Raji (cell line): ENCODE measurements around the gene SPTLC2.

Source experiments
- POLR2A ChIP-seq: IDR thresholded peaks from 2 replicates; pipeline ENCODE4 v1.6.1; 2011; ENCODE audit warnings: low read depth, low read length, control low read depth; ENCODE audit not compliant: insufficient read depth

The SPTLC2 gene

DNA sequence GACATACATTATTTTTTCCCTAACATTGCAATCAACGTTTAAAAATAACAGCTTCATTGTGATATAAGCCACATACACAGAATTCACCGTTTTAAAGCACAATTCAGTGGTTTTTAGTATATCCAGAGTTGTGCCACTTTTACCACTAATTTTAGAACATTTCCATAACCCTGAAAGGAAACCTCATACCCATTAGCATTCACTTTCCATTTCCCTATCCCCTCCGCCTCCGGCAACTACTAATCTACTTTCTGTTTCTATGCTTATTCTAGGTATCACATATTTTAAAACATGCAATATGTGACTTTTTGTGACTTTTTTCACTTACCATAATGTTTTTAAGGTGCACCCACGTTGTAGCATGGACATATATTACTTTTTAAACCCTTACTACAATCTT lies 62.2 kb downstream of the SPTLC2 start:
- no peak for TF ChIP-seq POLR2A

- TF ChIP-seq POLR2A = no peak
Observed at GRCh38 chr14:77549451-77549850, 67.0 kb downstream of the SPTLC2 start.

- no peak for TF ChIP-seq POLR2A
Observed at GRCh38 chr14:77547512-77548180, 68.8 kb downstream of the SPTLC2 start.

DNA sequence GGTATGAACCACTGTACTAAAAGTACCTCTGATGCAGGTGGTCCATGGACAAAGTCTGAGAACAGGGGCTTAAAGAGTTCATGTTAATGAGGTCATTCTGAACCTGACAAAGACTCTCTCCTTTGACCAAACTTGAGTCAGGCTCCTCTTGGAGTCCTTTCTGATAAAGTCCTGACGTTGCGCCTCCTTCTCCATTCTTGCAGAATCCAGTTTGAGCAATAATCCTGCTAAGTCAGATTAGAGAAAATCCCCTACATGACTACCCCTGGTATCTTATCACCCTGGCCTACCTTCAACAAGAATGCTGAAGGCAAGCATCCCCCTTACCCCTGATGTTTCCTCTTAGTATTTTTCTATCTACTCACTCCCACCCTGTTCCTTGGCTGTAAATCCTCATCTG lies 71.9 kb downstream of the SPTLC2 start:
- TF ChIP-seq POLR2A = no peak

- no peak for TF ChIP-seq POLR2A
Observed at GRCh38 chr14:77543637-77544334, 72.7 kb downstream of the SPTLC2 start.

DNA sequence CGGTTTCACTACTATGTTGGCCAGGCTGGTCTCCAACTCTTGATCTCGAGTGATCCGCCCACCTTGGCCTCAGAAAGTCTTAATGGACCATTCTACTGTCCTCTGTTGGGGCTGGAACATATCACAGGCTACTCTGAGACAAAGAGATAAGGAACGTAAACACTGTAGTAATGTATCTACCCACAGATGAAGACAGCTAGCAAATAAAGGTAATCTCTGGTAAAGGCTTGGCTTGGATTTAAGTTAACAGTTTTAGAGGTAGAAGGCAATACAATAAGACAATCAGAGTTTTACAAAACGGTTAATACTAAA lies 73.2 kb downstream of the SPTLC2 start:
- TF ChIP-seq POLR2A = no peak

DNA sequence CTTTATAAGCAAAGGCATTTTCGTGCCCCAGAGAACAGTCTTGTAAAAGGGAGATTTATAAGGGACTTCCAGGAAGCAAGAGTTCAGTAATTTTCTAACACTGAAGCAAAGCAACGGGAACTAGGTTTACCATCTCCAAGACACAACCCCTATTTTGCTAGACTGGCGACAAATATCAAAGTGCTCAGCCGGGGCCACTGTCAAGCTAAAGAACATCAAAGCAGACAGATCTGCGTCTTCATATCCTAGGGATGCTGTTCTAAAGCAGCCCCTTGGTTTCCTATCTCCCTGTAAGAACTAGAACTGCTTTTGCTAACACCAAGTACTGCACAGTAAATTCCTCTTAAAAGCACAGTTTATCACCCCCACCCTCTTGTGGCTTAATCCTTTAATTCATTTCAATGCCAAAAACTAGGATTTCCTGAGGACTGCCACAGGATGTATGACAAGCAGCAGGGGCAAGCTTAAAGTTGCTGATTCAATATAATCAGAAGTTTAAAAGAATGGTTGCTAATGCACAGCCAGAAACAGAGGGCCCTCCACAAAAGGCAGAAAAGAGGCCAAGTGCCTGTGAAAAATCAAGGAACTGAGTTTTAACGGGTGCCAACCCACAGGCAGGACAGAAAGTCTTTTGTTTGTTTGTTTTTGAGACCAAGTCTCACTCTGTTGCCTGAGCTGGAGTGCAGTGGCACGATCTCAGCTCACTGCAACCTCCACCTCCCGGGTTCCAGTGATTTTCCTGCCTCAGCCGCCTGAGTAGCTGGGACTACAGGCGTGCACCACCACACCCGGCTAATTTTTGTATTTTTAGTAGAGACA lies 73.8 kb downstream of the SPTLC2 start:
- no peak for TF ChIP-seq POLR2A

GRCh38 chr14:77541905-77542304 lies 74.5 kb downstream of the SPTLC2 start:
- no peak for TF ChIP-seq POLR2A

DNA sequence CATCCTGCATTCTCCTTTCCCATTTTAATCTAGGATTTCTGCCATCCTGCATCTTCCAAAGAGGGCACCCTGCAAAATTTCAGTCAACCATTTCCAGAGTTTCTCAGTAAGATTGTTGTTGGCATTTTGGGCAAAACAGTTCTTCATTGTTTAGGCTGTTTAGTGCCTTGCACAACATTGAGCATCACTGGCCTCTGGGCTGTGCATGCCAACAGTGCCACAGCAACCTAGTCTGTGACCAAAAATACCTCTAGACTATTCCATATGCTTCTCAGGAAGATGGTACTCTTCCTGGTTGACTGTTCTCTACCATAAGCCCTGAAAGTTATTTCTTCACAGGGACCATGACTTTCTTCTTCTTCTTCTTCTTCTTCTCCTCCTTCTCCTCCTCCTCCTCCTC lies 85.4 kb downstream of the SPTLC2 start:
- no peak for TF ChIP-seq POLR2A

DNA sequence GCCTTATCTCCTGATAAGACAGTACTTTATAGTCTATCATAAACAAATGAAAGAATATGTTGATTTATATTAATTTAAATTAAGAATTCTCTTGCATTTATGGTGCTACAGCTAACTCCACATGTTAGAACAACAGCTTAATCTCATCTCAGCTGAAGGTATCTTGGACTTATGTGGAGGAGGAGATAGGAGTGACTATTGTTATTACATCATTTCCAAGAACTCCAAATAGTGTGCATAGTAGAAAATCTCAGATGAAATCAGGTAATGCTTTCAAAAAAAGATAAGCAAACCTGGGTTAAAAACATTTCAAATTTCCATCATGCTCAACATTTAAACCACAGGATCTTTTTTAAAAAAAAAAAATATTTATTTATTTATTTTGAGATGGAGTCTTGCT lies 86.5 kb downstream of the SPTLC2 start:
- TF ChIP-seq POLR2A = no peak

- no peak for TF ChIP-seq POLR2A
Observed at GRCh38 chr14:77529213-77529612, 87.2 kb downstream of the SPTLC2 start.

- TF ChIP-seq POLR2A = no peak
Observed at GRCh38 chr14:77526266-77526665, 90.2 kb downstream of the SPTLC2 start.

DNA sequence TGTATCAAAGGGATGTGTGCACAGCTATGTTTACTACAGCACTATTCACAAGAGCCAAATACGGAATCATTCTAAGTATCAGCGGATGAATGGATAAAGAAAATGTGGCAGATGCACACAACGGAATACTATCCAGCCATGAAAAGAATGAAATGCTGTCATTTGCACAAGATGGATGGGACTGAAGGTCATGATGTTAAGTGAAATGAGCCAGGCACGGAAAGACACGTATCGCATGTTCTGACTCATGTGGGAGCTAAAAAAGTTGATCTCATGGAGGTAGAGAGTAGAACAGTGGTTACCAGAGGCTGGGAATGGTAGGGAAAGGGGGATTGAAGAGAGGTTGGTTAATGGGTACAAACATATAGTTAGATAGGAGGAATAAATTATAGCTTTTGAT lies 91.9 kb downstream of the SPTLC2 start:
- TF ChIP-seq POLR2A = no peak

GRCh38 chr14:77523109-77523508 lies 93.3 kb downstream of the SPTLC2 start:
- no peak for TF ChIP-seq POLR2A

DNA sequence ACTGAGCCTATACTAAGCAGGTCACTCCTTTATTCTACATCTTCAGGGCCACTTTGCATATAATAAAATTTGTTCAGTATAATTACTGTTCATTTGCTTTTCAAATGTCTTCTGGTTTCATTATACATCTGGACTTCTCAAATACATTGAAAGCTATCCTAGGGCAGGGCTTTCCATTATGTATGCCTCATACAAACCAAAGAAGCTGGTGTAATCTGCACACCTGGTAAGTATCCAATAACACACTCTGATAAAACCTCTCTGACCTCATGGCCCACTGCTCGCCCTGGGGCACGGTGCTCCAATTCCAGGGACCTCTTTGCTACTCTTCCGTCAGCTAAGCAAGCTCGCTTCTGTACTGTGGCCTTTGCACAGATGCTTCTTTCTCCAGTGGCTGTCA lies 95.9 kb downstream of the SPTLC2 start:
- no peak for TF ChIP-seq POLR2A

- TF ChIP-seq POLR2A = no peak
Observed at GRCh38 chr14:77516126-77516525, 100.3 kb downstream of the SPTLC2 start.

DNA sequence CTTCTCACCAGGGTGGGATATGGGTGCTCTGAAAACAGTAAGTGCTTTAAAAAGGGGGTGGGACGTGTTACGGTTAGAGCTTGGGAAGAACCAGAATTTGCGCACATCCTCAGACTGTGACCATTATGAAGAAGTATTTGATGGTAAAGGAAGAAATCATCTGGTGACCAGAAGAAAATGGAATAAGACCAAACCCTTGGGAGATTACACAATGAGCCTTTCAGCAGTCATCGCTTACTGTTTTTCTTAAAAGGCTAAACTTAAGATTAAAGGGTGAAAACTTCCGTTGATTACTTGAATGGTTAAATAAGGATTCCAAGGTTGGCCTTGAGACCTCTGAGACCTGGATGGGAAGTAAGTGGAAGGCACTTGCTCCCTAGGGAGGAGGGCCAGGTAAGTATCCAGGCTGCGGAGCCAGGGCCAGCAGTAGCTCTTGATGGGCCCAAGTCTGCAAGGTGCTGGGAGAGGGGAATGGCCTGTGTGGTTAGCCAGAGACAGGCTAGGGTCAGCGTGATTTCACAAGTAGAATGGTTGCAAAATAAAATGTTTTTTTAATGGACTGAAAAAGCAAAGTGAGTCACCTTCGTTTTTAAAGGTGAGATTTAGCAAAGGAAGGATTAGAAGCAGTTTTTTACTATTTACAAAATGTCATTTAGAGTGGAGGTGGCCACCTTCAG lies 104.8 kb downstream of the SPTLC2 start:
- no peak for TF ChIP-seq POLR2A
